Activated T-cell treated with anti-CD3 and anti-CD28 coated beads, Interleukin-2, amount 50 U/mL, for 72 hours (primary cell): ENCODE data around the gene RDH12. TPM values are rescaled to one million over a fixed set of nuclear protein-coding genes. Genes with fewer than 3 reads are reported as not detected.
"Not testable (repeated sequence)": the region's sequence is repeated elsewhere in the genome, so short reads cannot be mapped to it uniquely, and the experiment has no call there.

Experiments used
- ATAC-seq, 2 donors: fragments of 150-1000 bp; cut with Tn5 transposase; replicated peaks in 1 of 2; 2 replicates each; pipeline ENCODE4 v1.10.0; 2021; ENCODE audit warnings: moderate library complexity in 2 of 2, mild to moderate bottlenecking in 1 of 2
- DNase-seq, 2 donors: peaks; one replicate each; pipeline ENCODE4 v3.0.0; 2021 to 2022; ENCODE audit warnings: mixed read lengths in 1 of 2
- H3K27ac Mint-ChIP-seq: one replicate; pipeline ENCODE4 v1.8.0; 2022; ENCODE audit warnings: mild to moderate bottlenecking, moderate library complexity, mixed read lengths
- H3K27me3 Mint-ChIP-seq: one replicate; pipeline ENCODE4 v1.8.0; 2022; ENCODE audit warnings: low read depth, mixed read lengths
- H3K36me3 Mint-ChIP-seq, 2 donors: one replicate each; pipeline ENCODE4 v1.8.0; 2022; ENCODE audit warnings: mixed read lengths in 2 of 2, mild to moderate bottlenecking in 1 of 2; ENCODE audit not compliant: insufficient read depth in 2 of 2
- H3K4me1 Mint-ChIP-seq: one replicate; pipeline ENCODE4 v1.8.0; 2022; ENCODE audit warnings: low read depth, mixed read lengths
- H3K4me3 Mint-ChIP-seq, 2 donors: one replicate each; pipeline ENCODE4 v1.8.0; 2022; ENCODE audit warnings: mild to moderate bottlenecking in 2 of 2, mixed read lengths in 2 of 2, moderate library complexity in 2 of 2
- H3K9me3 Mint-ChIP-seq, 2 donors: one replicate each; pipeline ENCODE4 v1.8.0; 2022; ENCODE audit warnings: mixed read lengths in 2 of 2
- total RNA-seq, 2 donors: library from RNA; stranded (reverse); gene quantifications; one replicate each; pipeline ENCODE4 v1.2.3, GENCODE V29; 2022

The RDH12 gene
- total RNA-seq, 2 donors from 2014 or later = not detected

- peak overlapping the region; percentile 21 for H3K27ac Mint-ChIP-seq
- H3K9me3 Mint-ChIP-seq = no peaks in the 10 kb centered on the region
- H3K4me3 Mint-ChIP-seq = no peak overlapping the region
- ATAC-seq (no peak), DNase-seq (no peak)
- peaks cover 23% of the 10 kb centered on the region for H3K4me1 Mint-ChIP-seq
- no peaks in the 10 kb centered on the region for H3K27me3 Mint-ChIP-seq
- peaks cover 4 to 18% of the 10 kb centered on the region in 2 donors for H3K36me3 Mint-ChIP-seq
These were observed 20.7 kb upstream of the RDH12 start for GRCh38 chr14:67680941-67681340.

- no peak for DNase-seq
- H3K27ac Mint-ChIP-seq = peak overlapping the region; percentile 1
- H3K36me3 Mint-ChIP-seq = peaks cover 4 to 28% of the 10 kb centered on the region in 2 donors
These were observed 17.8 kb upstream of the RDH12 start for GRCh38 chr14:67683842-67684241.

GRCh38 chr14:67690011-67690410 is 11.7 kb upstream of the RDH12 start:
- no peaks in the 10 kb centered on the region for H3K27me3 Mint-ChIP-seq
- H3K36me3 Mint-ChIP-seq = peaks cover 17 to 33% of the 10 kb centered on the region in 2 donors
- H3K9me3 Mint-ChIP-seq = no peaks in the 10 kb centered on the region
- H3K4me3 Mint-ChIP-seq = no peak overlapping the region
- peaks cover 20% of the 10 kb centered on the region for H3K4me1 Mint-ChIP-seq
- DNase-seq = no peak
- ATAC-seq = no peak
- peak overlapping the region; percentile 47 for H3K27ac Mint-ChIP-seq

More at GRCh38 chr14:67683842-67684241, 17.8 kb upstream of the RDH12 start:
- ATAC-seq = no peak
- H3K9me3 Mint-ChIP-seq = no peaks in the 10 kb centered on the region
- no peak overlapping the region for H3K4me3 Mint-ChIP-seq
- H3K27me3 Mint-ChIP-seq = no peaks in the 10 kb centered on the region
- H3K4me1 Mint-ChIP-seq = peaks cover 18% of the 10 kb centered on the region

GRCh38 chr14:67694791-67695393 is 6.8 kb upstream of the RDH12 start:
- Mint-ChIP-seq H3K4me3 (peak overlapping the region; percentile 93 to 98), H3K36me3 (peaks cover 11 to 13% of the 10 kb centered on the region in 2 donors), H3K27me3 (no peaks in the 10 kb centered on the region), H3K27ac (peak overlapping the region; percentile 82), H3K4me1 (peaks cover 31% of the 10 kb centered on the region), H3K9me3 (no peaks in the 10 kb centered on the region)
- DNase-seq (peak; percentile 80 to 83), ATAC-seq (peak; percentile 89 to 93)

GRCh38 chr14:67695394-67695949 is 6.2 kb upstream of the RDH12 start, which contains the start of gene RDH11:
TSS of gene RDH11 (minus strand) at chr14:67695764. CDS start at chr14:67695703, 61 bp downstream.
- peak within 1 kb of the TSS; percentile 93 to 98 for H3K4me3 Mint-ChIP-seq
- peaks cover 31% of the 10 kb centered on the region for H3K4me1 Mint-ChIP-seq
- no peaks in the 10 kb centered on the region for H3K9me3 Mint-ChIP-seq
- ATAC-seq (peak; percentile 87 to 91), DNase-seq (peak; percentile 82 to 87)
- peaks cover 8 to 10% of the 10 kb centered on the region in 2 donors for H3K36me3 Mint-ChIP-seq
- no peaks in the 10 kb centered on the region for H3K27me3 Mint-ChIP-seq
- H3K27ac Mint-ChIP-seq = peak within 1 kb of the TSS; percentile 82

GRCh38 chr14:67697006-67697405 is 4.7 kb upstream of the RDH12 start:
- ATAC-seq = no peak
- peaks cover 4 to 8% of the 10 kb centered on the region in 2 donors for H3K36me3 Mint-ChIP-seq
- H3K27me3 Mint-ChIP-seq = no peaks in the 10 kb centered on the region

GRCh38 chr14:67698179-67698578 is 3.5 kb upstream of the RDH12 start:
- no peak overlapping the region for H3K4me3 Mint-ChIP-seq
- ATAC-seq (no peak), DNase-seq (no peak)
- peaks cover 0 to 4% of the 10 kb centered on the region in 2 donors for H3K36me3 Mint-ChIP-seq
- H3K9me3 Mint-ChIP-seq = no peaks in the 10 kb centered on the region
- H3K27me3 Mint-ChIP-seq = no peaks in the 10 kb centered on the region
- H3K4me1 Mint-ChIP-seq = peaks cover 24% of the 10 kb centered on the region
- no peak overlapping the region for H3K27ac Mint-ChIP-seq

More at GRCh38 chr14:67697006-67697405, 4.7 kb upstream of the RDH12 start:
- Mint-ChIP-seq H3K27ac (no peak overlapping the region), H3K4me1 (peaks cover 28% of the 10 kb centered on the region), H3K9me3 (no peaks in the 10 kb centered on the region), H3K4me3 (no peak overlapping the region)
- DNase-seq = no peak

- no peak for ATAC-seq
- DNase-seq = no peak
- H3K27me3 Mint-ChIP-seq = peaks cover 11% of the 10 kb centered on the region
- H3K27ac Mint-ChIP-seq = no peak overlapping the region
- H3K9me3 Mint-ChIP-seq = no peaks in the 10 kb centered on the region
- no peaks in the 10 kb centered on the region for H3K36me3 Mint-ChIP-seq
- peaks cover 13% of the 10 kb centered on the region for H3K4me1 Mint-ChIP-seq
- no peak overlapping the region for H3K4me3 Mint-ChIP-seq
These were observed 2.3 kb downstream of the RDH12 start for GRCh38 chr14:67703997-67704396.

- DNase-seq = peak; percentile 39 to 44
- H3K27ac Mint-ChIP-seq = no peak overlapping the region
- ATAC-seq = peak; percentile 69 to 80
- no peaks in the 10 kb centered on the region for H3K36me3 Mint-ChIP-seq
- H3K9me3 Mint-ChIP-seq = no peaks in the 10 kb centered on the region
- H3K4me1 Mint-ChIP-seq = peaks cover 13% of the 10 kb centered on the region
- peaks cover 11% of the 10 kb centered on the region for H3K27me3 Mint-ChIP-seq
- H3K4me3 Mint-ChIP-seq = no peak overlapping the region
These were observed 2.9 kb downstream of the RDH12 start for GRCh38 chr14:67704484-67705089.

- Mint-ChIP-seq H3K27ac (no peak overlapping the region), H3K27me3 (peaks cover 11% of the 10 kb centered on the region), H3K36me3 (peaks cover 2 to 4% of the 10 kb centered on the region in 2 donors)
These were observed 3.5 kb downstream of the RDH12 start for GRCh38 chr14:67705211-67705610.

GRCh38 chr14:67709346-67709745 is 7.7 kb downstream of the RDH12 start:
- H3K9me3 Mint-ChIP-seq, ATAC-seq, H3K4me1 Mint-ChIP-seq, H3K4me3 Mint-ChIP-seq, DNase-seq, H3K36me3 Mint-ChIP-seq, H3K27ac Mint-ChIP-seq: not testable (repeated sequence)
- peaks cover 11% of the 10 kb centered on the region for H3K27me3 Mint-ChIP-seq

More at GRCh38 chr14:67705211-67705610, 3.5 kb downstream of the RDH12 start:
- ATAC-seq = no peak
- Mint-ChIP-seq H3K4me1 (peaks cover 13% of the 10 kb centered on the region), H3K4me3 (no peak overlapping the region), H3K9me3 (peaks cover 0 to 2% of the 10 kb centered on the region in 2 donors)
- no peak for DNase-seq

- H3K36me3 Mint-ChIP-seq, H3K27ac Mint-ChIP-seq, DNase-seq, H3K4me1 Mint-ChIP-seq, H3K9me3 Mint-ChIP-seq, ATAC-seq, H3K27me3 Mint-ChIP-seq, H3K4me3 Mint-ChIP-seq: not testable (repeated sequence)
These were observed 8.1 kb downstream of the RDH12 start for GRCh38 chr14:67709796-67710195.

- Mint-ChIP-seq H3K4me1 (no peaks in the 10 kb centered on the region), H3K27ac (no peak overlapping the region), H3K27me3 (peaks cover 2% of the 10 kb centered on the region), H3K4me3 (no peak overlapping the region), H3K36me3 (peaks cover 2 to 7% of the 10 kb centered on the region in 2 donors), H3K9me3 (peaks cover 0 to 6% of the 10 kb centered on the region in 2 donors)
- ATAC-seq (no peak), DNase-seq (no peak)
These were observed 8.5 kb downstream of the RDH12 start for GRCh38 chr14:67710209-67710608.
